Stomach (tissue), 9 donors: ENCODE measurements around the gene CZIB. TPM values are rescaled to one million over a fixed set of nuclear protein-coding genes. Genes with fewer than 3 reads are reported as not detected.
"Not testable (repeated sequence)": the region's sequence is repeated elsewhere in the genome, so short reads cannot be mapped to it uniquely, and the experiment has no call there.

Experiments used
- DNase-seq, 2 donors: peaks; one replicate each; pipeline versions ENCODE4 v3.0.0 to v3.0.0-alpha.2; 2013 to 2019
- H3K27ac ChIP-seq, 5 donors: fragments of 200-600 bp in 4 of 5; sonication (generic) in 4 of 5; one replicate each; pipeline ENCODE4 v1.5.1; 2013 to 2019; ENCODE audit warnings: mild to moderate bottlenecking in 1 of 5, moderate library complexity in 1 of 5
- H3K27me3 ChIP-seq, 3 donors: fragments of 200-600 bp; sonication (generic); one replicate each; pipeline ENCODE4 v1.5.1; 2017 to 2019; ENCODE audit warnings: mixed run types in 1 of 3
- H3K36me3 ChIP-seq, 4 donors: fragments of 200-600 bp; sonication (generic); 1 replicate in 3 of 4; 2 replicates in 1 of 4; pipeline ENCODE4 v1.5.1; 2016 to 2019
- H3K4me1 ChIP-seq, 4 donors: fragments of 200-600 bp; sonication (generic); one replicate each; pipeline ENCODE4 v1.5.1; 2016 to 2019
- H3K4me3 ChIP-seq, 4 donors: fragments of 200-600 bp; sonication (generic) in 3 of 4; one replicate each; pipeline ENCODE4 v1.5.1; 2016 to 2019; ENCODE audit warnings: mild to moderate bottlenecking in 1 of 4
- H3K9me3 ChIP-seq, 4 donors: fragments of 200-600 bp; sonication (generic); one replicate each; pipeline ENCODE4 v1.5.1; 2016 to 2019
- CTCF ChIP-seq, 7 experiments: fragments of 450-650 bp in 4 of 7; fragments of 200-600 bp in 3 of 7; sonication (generic) in 3 of 7; IDR thresholded peaks; one replicate each; pipeline ENCODE4 v1.5.1; 2016 to 2019; ENCODE audit warnings: antibody characterized with exemption in 7 of 7, control low read depth in 2 of 7, mild to moderate bottlenecking in 1 of 7
- EP300 ChIP-seq: sonication (generic); formaldehyde crosslinking; IDR thresholded peaks from one replicate; pipeline ENCODE4 v1.6.1; 2017; ENCODE audit warnings: antibody characterized with exemption
- POLR2A ChIP-seq, 4 donors: fragments of 450-650 bp; IDR thresholded peaks; one replicate each; pipeline ENCODE4 v1.6.1; 2016; ENCODE audit warnings: antibody characterized with exemption in 4 of 4, control low read depth in 2 of 4, mild to moderate bottlenecking in 1 of 4, moderate library complexity in 1 of 4
- POLR2AphosphoS5 ChIP-seq, 3 donors: sonication (generic); formaldehyde crosslinking; IDR thresholded peaks; one replicate each; pipeline ENCODE4 v1.6.1; 2016; ENCODE audit warnings: antibody characterized with exemption in 3 of 3
- WGBS, 5 donors: extraction: QIAGEN DNeasy Blood & Tissue Kit in 3 of 5; methylation state at CpG; one replicate each; pipeline versions ENCODE4 v1.1.5 to v1.1.7; 2013 to 2018; 5-methylcytosine and 5-hydroxymethylcytosine counted together
- intact Hi-C: fragments of 100-400 bp; cut with DNase I; formaldehyde crosslinking; loops from one replicate; pipeline ENCODE4 v1.15.1; 2023; ENCODE audit warnings: low total_unique reads
- polyA plus RNA-seq, 3 donors: library from polyadenylated mRNA; stranded (reverse); fragments of 200-250 nt; gene quantifications; one replicate each; pipeline ENCODE4 v1.2.3, GENCODE V29; 2013
- total RNA-seq, 5 donors: library from RNA; depleted of rRNA; stranded (reverse); fragments of >200 nt; gene quantifications; one replicate each; pipeline versions ENCODE4 v1.1.0 to v1.2.3, GENCODE V29; 2014 to 2016
- donor health status: healthy with polysubstance abuse.
- donor health status: Bipolar disorder and iron deficiency.
- donor health status: healthy.

CZIB gene
- total and polyA plus RNA-seq, 8 donors, result 31.6 to 78.8 (median 47.6) TPM

- WGBS, 5 donors, result 70 to 89% (median 75%) methylated on average over 3 of the region's 3 CpGs
- no peak for DNase-seq
- Histone ChIP-seq H3K4me1 (peaks cover 16 to 41% (median 25%) of the 10 kb centered on the region in 4 donors), H3K27me3 (no peaks in the 10 kb centered on the region), H3K27ac (no peak overlapping the region), H3K4me3 (no peak overlapping the region), H3K9me3 (no peaks in the 10 kb centered on the region), H3K36me3 (no peaks in the 10 kb centered on the region)
- TF ChIP-seq CTCF (IDR thresholded peaks at IDR 0.05) (no peak), EP300 (no peak), POLR2AphosphoS5 (IDR thresholded peaks at IDR 0.05) (no peak), POLR2A (IDR thresholded peaks at IDR 0.05) (no peak)
- intact Hi-C loops, result loop anchor here (10.0 kb wide), 1 partner anchor 272 kb away; no protein-coding TSS in a partner anchor
Measured at GRCh38 chr1:53186533-53186932, 33.9 kb downstream of the CZIB start.

- H3K4me1 ChIP-seq, result peaks cover 16 to 41% (median 25%) of the 10 kb centered on the region in 4 donors
- H3K9me3 ChIP-seq, H3K27me3 ChIP-seq, H3K27ac ChIP-seq, H3K4me3 ChIP-seq, DNase-seq, H3K36me3 ChIP-seq: not testable (repeated sequence)
- intact Hi-C loops, result loop anchor here (10.0 kb wide), 1 partner anchor 271 kb away; no protein-coding TSS in a partner anchor
- 61 to 85% (median 69%) methylated on average over 2 of the region's 2 CpGs for WGBS, 5 donors
Measured at GRCh38 chr1:53185955-53186297, 34.5 kb downstream of the CZIB start.

GRCh38 chr1:53183095-53183990 is 37.1 kb downstream of the CZIB start:
- Histone ChIP-seq H3K4me1 (peaks cover 13 to 41% (median 25%) of the 10 kb centered on the region in 4 donors), H3K27me3 (no peaks in the 10 kb centered on the region), H3K36me3 (no peaks in the 10 kb centered on the region), H3K4me3 (no peak overlapping the region), H3K27ac (peak overlapping the region; percentile 39 to 82 (median 75)), H3K9me3 (no peaks in the 10 kb centered on the region)
- intact Hi-C loops, result loop anchor here (10.0 kb wide), 1 partner anchor 269 kb away; no protein-coding TSS in a partner anchor
- peak; percentile 77 to 87 for DNase-seq
- 24 to 56% (median 32%) methylated on average over 6 of the region's 6 CpGs for WGBS, 5 donors
- TF ChIP-seq CTCF (IDR thresholded peaks at IDR 0.05), result no peak
- TF ChIP-seq POLR2AphosphoS5 (IDR thresholded peaks at IDR 0.05), result peak in 1 of 3 donors; percentile 67
- no peak for TF ChIP-seq EP300
- TF ChIP-seq POLR2A (IDR thresholded peaks at IDR 0.05), result no peak

- DNase-seq, result no peak
- no peaks in the 10 kb centered on the region for H3K9me3 ChIP-seq
- H3K4me3 ChIP-seq, result no peak overlapping the region
- TF ChIP-seq CTCF (IDR thresholded peaks at IDR 0.05), result no peak
- TF ChIP-seq EP300, result no peak
- TF ChIP-seq POLR2A (IDR thresholded peaks at IDR 0.05), result no peak
- no peak for TF ChIP-seq POLR2AphosphoS5 (IDR thresholded peaks at IDR 0.05)
- H3K27me3 ChIP-seq, result no peaks in the 10 kb centered on the region
- H3K4me1 ChIP-seq, result peaks cover 13 to 42% (median 26%) of the 10 kb centered on the region in 4 donors
- 37 to 47% (median 45%) methylated on average over 3 of the region's 3 CpGs for WGBS, 5 donors
- intact Hi-C loops, result loop anchor here (10.0 kb wide), 1 partner anchor 268 kb away; no protein-coding TSS in a partner anchor
- H3K27ac ChIP-seq, result peak overlapping the region; percentile 39 to 82 (median 75)
- no peaks in the 10 kb centered on the region for H3K36me3 ChIP-seq
Measured at GRCh38 chr1:53182716-53183094, 37.7 kb downstream of the CZIB start.
